ENCODE results near the gene FOXO4.
"Not testable (repeated sequence)": the region's sequence is repeated elsewhere in the genome, so short reads cannot be mapped to it uniquely, and the experiment has no call there.

Gene FOXO4

GRCh38 chrX:71095555-71095980 lies at the start of gene FOXO4:
Gene FOXO4, plus strand, starts transcription at chrX:71095851. Its CDS starts 678 bp downstream, at chrX:71096529.
- peak; percentile 11 for DNase-seq

- DNase-seq = not testable (repeated sequence)
Observed at GRCh38 chrX:71047891-71048290, 47.8 kb upstream of the FOXO4 start.

- DNase-seq = no peak
Observed at GRCh38 chrX:71052721-71053120, 42.9 kb upstream of the FOXO4 start.

GRCh38 chrX:71053217-71053621 lies 42.4 kb upstream of the FOXO4 start:
- no peak for DNase-seq

DNA sequence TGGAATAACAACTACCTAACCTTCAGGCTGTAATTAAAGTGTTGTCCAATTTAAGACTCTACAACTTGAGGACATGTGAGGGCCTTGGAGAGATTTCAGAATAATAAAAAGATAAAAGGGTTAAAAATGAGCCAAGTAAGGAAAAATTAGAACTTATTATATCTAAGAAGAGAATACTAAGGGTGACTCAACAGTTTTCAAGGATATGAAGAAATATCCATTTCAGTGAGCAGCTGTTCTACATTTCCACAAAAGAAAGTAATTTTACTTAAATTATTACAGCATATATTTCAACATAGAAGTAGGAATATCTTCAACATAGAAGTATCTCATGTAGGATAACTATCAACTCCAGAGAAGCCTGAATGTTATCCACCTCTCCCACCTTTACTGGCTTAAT lies 38.8 kb upstream of the FOXO4 start:
- DNase-seq = no peak

GRCh38 chrX:71057848-71058530 lies 37.7 kb upstream of the FOXO4 start:
- DNase-seq = no peak

GRCh38 chrX:71060127-71060526 lies 35.5 kb upstream of the FOXO4 start:
- DNase-seq = no peak

DNA sequence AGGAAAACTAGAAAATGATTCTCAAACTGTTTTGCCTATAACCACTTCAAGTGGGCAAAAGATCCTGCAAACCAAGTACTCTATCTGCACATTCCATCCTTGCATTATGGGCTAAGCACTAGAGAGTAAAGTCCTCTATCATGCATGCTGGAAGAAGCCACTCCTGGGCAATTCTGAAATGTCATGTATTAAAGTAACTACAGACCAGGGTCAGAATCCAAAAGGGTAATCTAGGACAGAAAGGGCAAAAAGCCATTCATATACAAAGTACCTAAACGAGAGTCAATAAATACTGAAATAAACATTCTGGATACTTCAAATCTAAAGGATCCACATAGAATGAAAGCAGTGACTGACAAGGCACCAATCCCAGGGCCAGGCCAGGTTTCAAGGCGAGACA lies 28.6 kb upstream of the FOXO4 start:
- no peak for DNase-seq

DNA sequence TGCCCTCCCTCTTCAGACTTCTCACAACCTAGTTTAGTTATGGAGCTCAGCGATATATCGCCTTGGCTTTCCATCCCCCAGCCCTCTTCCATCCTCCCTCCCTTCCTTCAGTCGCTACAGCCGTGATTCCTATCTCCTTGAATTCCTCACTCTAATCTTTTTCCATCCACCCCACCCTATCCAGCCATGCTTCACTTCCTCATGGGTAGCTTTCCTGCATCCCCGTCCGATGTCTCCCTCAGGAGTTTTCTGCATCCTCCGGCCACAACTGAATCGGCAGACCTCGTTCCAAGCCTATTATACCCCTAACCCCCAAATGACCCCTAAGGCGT lies 28.0 kb upstream of the FOXO4 start:
- DNase-seq = no peak

GRCh38 chrX:71068044-71068918 lies 27.4 kb upstream of the FOXO4 start, which contains the start of gene SNX12:
Gene SNX12, minus strand, starts transcription at chrX:71068334. Its CDS starts 28 bp downstream, at chrX:71068306.
- peak; percentile 62 for DNase-seq

DNA sequence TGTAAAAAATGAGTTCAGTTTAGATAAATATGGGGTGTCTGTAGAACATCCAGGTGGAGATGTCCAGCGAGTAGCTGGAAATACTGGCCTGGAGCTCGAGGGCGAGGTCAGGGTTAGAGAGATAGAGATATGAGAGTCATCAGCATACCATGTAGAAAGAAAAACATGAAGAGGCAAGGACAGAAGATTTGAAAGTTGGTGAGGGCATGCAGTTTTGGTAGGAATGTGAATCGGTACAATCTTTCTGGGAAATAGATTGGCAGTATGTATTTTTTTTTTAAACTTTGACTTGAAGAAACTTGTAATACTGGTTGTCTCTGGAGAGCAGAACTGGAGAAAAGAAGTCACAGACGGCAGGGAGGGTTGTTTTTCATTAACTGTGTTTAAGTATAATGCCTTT lies 25.1 kb upstream of the FOXO4 start:
- no peak for DNase-seq

- no peak for DNase-seq
Observed at GRCh38 chrX:71081330-71082123, 14.1 kb upstream of the FOXO4 start.

DNA sequence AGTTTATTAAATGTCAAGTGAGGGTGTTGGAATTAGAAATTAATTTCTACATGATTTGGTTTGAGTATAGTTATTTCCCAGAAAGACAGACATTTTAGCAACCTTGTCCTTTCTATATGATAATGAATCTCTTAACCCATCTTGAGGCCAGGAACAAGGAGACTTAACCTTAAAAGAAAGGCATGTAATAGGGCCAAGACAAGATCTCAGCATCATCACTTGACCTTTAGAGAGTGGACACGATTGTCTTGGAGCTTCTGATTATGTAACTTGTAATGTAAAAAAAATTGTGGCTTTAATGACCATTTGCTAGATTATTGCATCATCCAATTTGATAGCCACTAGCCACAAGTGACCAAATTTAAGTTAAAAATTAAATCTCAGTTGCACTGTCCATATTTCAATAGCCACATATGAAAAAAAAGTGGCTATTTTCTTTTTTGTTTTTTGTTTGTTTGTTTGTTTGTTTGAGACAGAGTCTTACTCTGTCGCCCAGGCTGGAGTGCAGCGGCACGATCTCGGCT lies 13.5 kb upstream of the FOXO4 start:
- no peak for DNase-seq

GRCh38 chrX:71082822-71083221 lies 12.8 kb upstream of the FOXO4 start:
- DNase-seq = no peak

- DNase-seq = no peak
Observed at GRCh38 chrX:71085900-71086299, 9.8 kb upstream of the FOXO4 start.

GRCh38 chrX:71091263-71091662 lies 4.4 kb upstream of the FOXO4 start:
- no peak for DNase-seq

- no peak for DNase-seq
Observed at GRCh38 chrX:71095033-71095432, 618 bp upstream of the FOXO4 start.

DNA sequence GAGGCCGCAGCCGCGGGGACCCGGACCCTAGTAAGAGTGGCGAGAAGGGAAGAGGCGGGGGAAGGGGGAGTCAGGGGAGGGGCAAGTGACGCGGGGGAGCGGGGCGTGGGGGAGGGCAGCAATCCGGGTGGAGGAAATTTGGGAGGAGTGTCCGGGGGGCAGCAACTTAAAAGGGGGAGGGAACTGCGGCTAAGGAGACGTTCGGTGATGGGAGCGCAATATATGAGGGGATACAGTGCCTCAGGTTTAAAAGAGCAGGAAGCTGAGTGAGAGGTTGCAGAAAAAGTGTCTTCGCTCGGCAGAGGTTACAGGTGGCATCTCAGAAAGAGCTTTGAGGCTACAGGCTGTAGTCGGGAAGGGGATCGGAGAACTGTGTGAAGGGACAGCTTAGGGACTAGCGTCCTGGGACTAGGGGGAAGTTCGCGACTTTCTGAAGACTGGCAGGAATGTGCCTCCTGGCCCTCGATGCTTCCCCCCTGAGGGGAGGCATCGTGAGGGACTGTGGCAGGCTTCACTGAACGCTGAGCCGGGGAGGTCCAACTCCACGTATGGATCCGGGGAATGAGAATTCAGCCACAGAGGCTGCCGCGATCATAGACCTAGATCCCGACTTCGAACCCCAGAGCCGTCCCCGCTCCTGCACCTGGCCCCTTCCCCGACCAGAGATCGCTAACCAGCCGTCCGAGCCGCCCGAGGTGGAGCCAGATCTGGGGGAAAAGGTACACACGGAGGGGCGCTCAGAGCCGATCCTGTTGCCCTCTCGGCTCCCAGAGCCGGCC lies 519 bp downstream of the FOXO4 start:
- DNase-seq = no peak

DNA sequence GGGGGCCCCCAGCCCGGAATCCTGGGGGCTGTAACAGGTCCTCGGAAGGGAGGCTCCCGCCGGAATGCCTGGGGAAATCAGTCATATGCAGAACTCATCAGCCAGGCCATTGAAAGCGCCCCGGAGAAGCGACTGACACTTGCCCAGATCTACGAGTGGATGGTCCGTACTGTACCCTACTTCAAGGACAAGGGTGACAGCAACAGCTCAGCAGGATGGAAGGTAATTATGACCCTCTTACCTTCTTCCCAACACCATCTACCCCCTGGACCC lies 1.0 kb downstream of the FOXO4 start:
- no peak for DNase-seq

- DNase-seq = no peak
Observed at GRCh38 chrX:71098302-71098701, 2.7 kb downstream of the FOXO4 start.

DNA sequence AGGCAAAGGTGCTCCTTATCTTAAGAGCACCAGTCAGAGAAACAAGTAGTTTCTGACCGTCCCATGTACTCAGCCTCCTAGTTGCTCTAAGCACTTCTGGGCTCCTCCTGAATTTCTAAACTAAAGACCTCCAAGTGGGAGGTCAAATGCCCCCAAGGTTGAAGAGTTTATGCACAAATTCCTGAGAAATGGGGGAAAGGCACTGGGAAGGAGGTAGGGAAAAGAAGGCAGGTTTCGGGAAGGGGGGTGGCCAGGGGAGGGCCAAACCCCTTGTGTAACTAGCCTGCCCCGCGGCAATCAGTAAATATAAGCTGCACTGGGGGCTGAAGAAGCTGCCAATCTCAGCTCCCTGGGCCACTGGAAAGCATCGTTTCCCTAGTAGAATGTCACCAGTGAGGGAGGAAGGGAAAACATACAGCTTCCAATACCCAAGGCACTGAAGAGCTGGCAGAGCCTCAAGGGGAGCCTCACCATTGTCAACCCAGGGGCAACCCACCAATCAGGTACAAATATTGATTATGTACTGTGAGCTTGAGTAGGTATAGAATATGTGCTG lies 3.4 kb downstream of the FOXO4 start:
- DNase-seq = no peak

GRCh38 chrX:71099736-71100135 lies 4.1 kb downstream of the FOXO4 start:
- DNase-seq = no peak

Measured in NCI-H187 treated with DMSO at 0.1 percent for 48 hours (cell line).